IMR-90 (cell line): ENCODE measurements around the gene KCP. TPM values are rescaled to one million over a fixed set of nuclear protein-coding genes. Genes with fewer than 3 reads are reported as not detected.

ENCODE experiments used
- ATAC-seq: fragments of 200-7000 bp; cut with Tn5 transposase; 2 replicates; pipeline ENCODE4 v1.9.1; 2020; ENCODE audit warnings: low read depth, mild to moderate bottlenecking, moderate library complexity
- BruUV-seq: library from RNA; stranded (reverse); fragments of 400-500 nt; replicated peaks from 2 replicates; lab custom pipeline; 2021; lab: Mats Ljungman, UMichigan
- CTCF ChIA-PET: fragments of 300-600 bp; formaldehyde crosslinking; extraction: SDS; loops from one replicate; lab custom pipeline; 2021; ENCODE audit warnings: antibody characterized with exemption; lab: Yijun Ruan, JAX
- POLR2A ChIA-PET: fragments of 300-600 bp; sonication (Branson Sonifier 250); formaldehyde crosslinking; loops from one replicate; lab custom pipeline; 2022; ENCODE audit warnings: antibody characterized with exemption; ENCODE audit not compliant: unreplicated experiment; lab: Charles Lee
- DNase-seq: peaks from one replicate; pipeline ENCODE4 v3.0.0; 2013
- H2AFZ ChIP-seq: replicated peaks from 2 replicates; pipeline ENCODE3; 2013; ENCODE audit warnings: low read length, mild to moderate bottlenecking; ENCODE audit not compliant: poor library complexity
- H2AK5ac ChIP-seq: 2 replicates; pipeline ENCODE4 v1.6.1; 2013; ENCODE audit warnings: low read depth, low read length, inconsistent platforms
- H2AK9ac ChIP-seq: replicated peaks from 2 replicates; pipeline ENCODE3; 2013; ENCODE audit warnings: mild to moderate bottlenecking, low read depth, low read length, moderate library complexity; ENCODE audit not compliant: poor library complexity
- H2BK120ac ChIP-seq: 2 replicates; pipeline ENCODE4 v1.6.1; 2013; ENCODE audit warnings: low read depth, low read length, inconsistent platforms
- H2BK15ac ChIP-seq: 3 replicates; pipeline ENCODE4 v1.6.1; 2013; ENCODE audit warnings: low read depth, low read length, inconsistent platforms
- H2BK20ac ChIP-seq: 2 replicates; pipeline ENCODE4 v1.6.1; 2013; ENCODE audit warnings: low read depth, mild to moderate bottlenecking, inconsistent platforms, low read length, moderate library complexity
- H2BK5ac ChIP-seq: 2 replicates; pipeline ENCODE4 v1.6.1; 2013; ENCODE audit warnings: mild to moderate bottlenecking, low read depth, low read length, inconsistent platforms; ENCODE audit not compliant: poor library complexity, severe bottlenecking
- H3K14ac ChIP-seq: replicated peaks from 2 replicates; pipeline ENCODE4 v1.6.1; 2013; ENCODE audit warnings: low read depth, low read length, inconsistent platforms
- H3K18ac ChIP-seq: 2 replicates; pipeline ENCODE4 v1.6.1; 2013; ENCODE audit warnings: low read depth, low read length, control low read depth
- H3K23ac ChIP-seq: 2 replicates; pipeline ENCODE4 v1.6.1; 2013; ENCODE audit warnings: low read depth, low read length, inconsistent platforms
- H3K27ac ChIP-seq: 2 replicates; pipeline ENCODE4 v1.5.1; 2013; ENCODE audit warnings: mild to moderate bottlenecking, control low read depth, low read length; ENCODE audit not compliant: insufficient read depth
- H3K27me3 ChIP-seq: 2 replicates; pipeline ENCODE4 v1.6.1; 2013; ENCODE audit warnings: low read length; ENCODE audit not compliant: control insufficient read depth, insufficient read depth
- H3K36me3 ChIP-seq: 2 replicates; pipeline ENCODE4 v1.6.1; 2013; ENCODE audit warnings: low read length, mixed read lengths; ENCODE audit not compliant: control insufficient read depth, insufficient read depth
- H3K4ac ChIP-seq: 2 replicates; pipeline ENCODE4 v1.6.1; 2013; ENCODE audit warnings: low read depth, low read length, inconsistent platforms
- H3K4me1 ChIP-seq: 2 replicates; pipeline ENCODE4 v1.6.1; 2013; ENCODE audit warnings: low read length, mixed read lengths; ENCODE audit not compliant: control insufficient read depth, insufficient read depth
- H3K4me2 ChIP-seq: 2 replicates; pipeline ENCODE4 v1.6.1; 2013; ENCODE audit warnings: low read depth, mild to moderate bottlenecking, control low read depth, low read length, moderate library complexity
- H3K4me3 ChIP-seq: 2 replicates; pipeline ENCODE4 v1.5.1; 2013; ENCODE audit warnings: low read depth, mild to moderate bottlenecking, control low read depth, low read length, moderate library complexity; ENCODE audit not compliant: insufficient read depth
- H3K56ac ChIP-seq: 2 replicates; pipeline ENCODE4 v1.6.1; 2013; ENCODE audit warnings: low read length, inconsistent platforms; ENCODE audit not compliant: insufficient read depth; ENCODE audit errors: extremely low read depth
- H3K79me1 ChIP-seq, 2 experiments: 2 replicates each; pipeline ENCODE4 v1.6.1; 2013; ENCODE audit warnings: low read length in 2 of 2, inconsistent platforms in 1 of 2, low read depth in 1 of 2
- H3K9ac ChIP-seq: 2 replicates; pipeline ENCODE4 v1.6.1; 2013; ENCODE audit warnings: low read depth, low read length, control low read depth
- H3K9me1 ChIP-seq: 2 replicates; pipeline ENCODE4 v1.6.1; 2013; ENCODE audit warnings: low read length, inconsistent platforms; ENCODE audit not compliant: insufficient read depth
- H3K9me3 ChIP-seq: 2 replicates; pipeline ENCODE4 v1.6.1; 2013; ENCODE audit warnings: low read length; ENCODE audit not compliant: control insufficient read depth, insufficient read depth
- H4K20me1 ChIP-seq: 2 replicates; pipeline ENCODE4 v1.6.1; 2013; ENCODE audit warnings: low read length, inconsistent platforms; ENCODE audit not compliant: insufficient read depth
- H4K5ac ChIP-seq: 2 replicates; pipeline ENCODE4 v1.6.1; 2013; ENCODE audit warnings: mild to moderate bottlenecking, low read depth, low read length, control low read depth
- H4K8ac ChIP-seq, 2 experiments: 2 replicates each; pipeline ENCODE4 v1.6.1; 2013; ENCODE audit warnings: low read depth in 2 of 2, low read length in 2 of 2, control low read depth in 1 of 2, inconsistent platforms in 1 of 2
- H4K91ac ChIP-seq: 2 replicates; pipeline ENCODE4 v1.6.1; 2013; ENCODE audit warnings: low read depth, low read length, inconsistent platforms; ENCODE audit not compliant: insufficient read depth
- BHLHE40 ChIP-seq: fragments of 150-350 bp; IDR thresholded peaks from 2 replicates; pipeline ENCODE4 v1.6.1; 2016; ENCODE audit warnings: mild to moderate bottlenecking, low read depth, low read length
- ELK1 ChIP-seq: fragments of 150-350 bp; IDR thresholded peaks from 2 replicates; pipeline ENCODE4 v1.6.1; 2016; ENCODE audit warnings: low read depth, mild to moderate bottlenecking, low read length, moderate library complexity, borderline replicate concordance
- FOS ChIP-seq: fragments of 150-350 bp; IDR thresholded peaks from 2 replicates; pipeline ENCODE4 v1.6.1; 2016; ENCODE audit warnings: low read depth, low read length
- MAZ ChIP-seq: IDR thresholded peaks from 2 replicates; pipeline ENCODE4 v1.6.1; 2012; ENCODE audit warnings: low read depth, mild to moderate bottlenecking, low read length, improper control_type of control experiment, moderate library complexity, borderline replicate concordance
- MXI1 ChIP-seq: IDR thresholded peaks from 2 replicates; pipeline ENCODE4 v1.6.1; 2012; ENCODE audit warnings: low read depth, mild to moderate bottlenecking, low read length, moderate library complexity, borderline replicate concordance
- USF2 ChIP-seq: fragments of 150-350 bp; IDR thresholded peaks from 2 replicates; pipeline ENCODE4 v1.6.1; 2017; ENCODE audit warnings: mild to moderate bottlenecking, antibody characterized with exemption, low read length, low read depth
- WGBS, 2 experiments: methylation state at CpG; one replicate each; pipeline versions ENCODE4 v1.1.5 to v1.1.7; 2013; ENCODE audit warnings: missing lambda C conversion rate in 2 of 2; ENCODE audit not compliant: insufficient read length in 1 of 2; ENCODE audit errors: extremely low coverage in 2 of 2; 5-methylcytosine and 5-hydroxymethylcytosine counted together
- dilution Hi-C: fragments of 300-500 bp; cut with HindIII; formaldehyde crosslinking; loops from one replicate; pipeline ENCODE4 v1.14.3; 2018; ENCODE audit warnings: low sequenced_read_pairs; ENCODE audit not compliant: unreplicated experiment
- in situ Hi-C: fragments of 300-500 bp; cut with MboI; formaldehyde crosslinking; loops from 3 replicates; pipeline ENCODE4 v1.14.3; 2019; ENCODE audit warnings: low sequenced_read_pairs, inconsistent platforms, mixed read lengths
- intact Hi-C: fragments of 100-400 bp; cut with micrococcal nuclease; formaldehyde crosslinking; loops from 2 replicates; pipeline ENCODE4 v1.10.0; 2022
- polyA plus RNA-seq, 3 experiments: library from polyadenylated mRNA; depleted of rRNA; stranded (reverse); fragments of >200 nt; gene quantifications; 2 replicates each; pipeline ENCODE4 v1.2.3, GENCODE V29; 2012; ENCODE audit warnings: low replicate concordance in 1 of 3
- total RNA-seq: library from RNA; depleted of rRNA; stranded (reverse); fragments of >200 nt; gene quantifications from 2 replicates; pipeline ENCODE4 v1.2.3, GENCODE V29; 2012

The KCP gene
- total and polyA plus RNA-seq, 2 of the 4 experiments (the other 2 are of a cell fraction): 0.03 TPM; not detected in 1

GRCh38 chr7:128831178-128831993, 79.1 kb downstream of the KCP start:
- no peaks in the 10 kb centered on the region for H3K9me3 ChIP-seq
- peak overlapping the region; percentile 24 to 33; a peak in 2 of 4 replicates for H4K8ac ChIP-seq
- H3K9me1 ChIP-seq: peaks cover 11% of the 10 kb centered on the region
- H2AK9ac ChIP-seq: peak overlapping the region; percentile 97
- DNase-seq (peak; percentile 68), ATAC-seq (peak; percentile 15)
- peak overlapping the region; percentile 87 for H3K23ac ChIP-seq
- no peak overlapping the region for H2BK15ac ChIP-seq
- intact Hi-C loops (loop anchor here (5.0 kb wide), 1 partner anchor 89 kb away; no protein-coding TSS in a partner anchor), in situ Hi-C loops (no loop called here), dilution Hi-C loops (no loop called here)
- H2AK5ac ChIP-seq: peak overlapping the region; percentile 84
- peak; percentile 63; the same call in 1 of the 2 replicates for TF ChIP-seq MXI1
- TF ChIP-seq ELK1: no peak
- TF ChIP-seq BHLHE40: no peak
- TF ChIP-seq USF2: no peak
- TF ChIP-seq FOS: no peak
- peak; percentile 54; the same call in 1 of the 2 replicates for TF ChIP-seq MAZ
- peak overlapping the region; percentile 96 for H3K4ac ChIP-seq
- peak overlapping the region; percentile 24 for H4K5ac ChIP-seq
- peak overlapping the region; percentile 99 for H3K4me3 ChIP-seq
- peak overlapping the region; percentile 95 for H3K27ac ChIP-seq
- H2BK20ac ChIP-seq: no peak overlapping the region
- peaks cover 73% of the 10 kb centered on the region for H4K20me1 ChIP-seq
- peak overlapping the region; percentile 90 for H2BK5ac ChIP-seq
- WGBS, 2 experiments: 1% methylated on average over 16 of the region's 33 CpGs; no CpG with 5 or more reads in 1 of the 2 experiments
- H3K4me1 ChIP-seq: peaks cover 41% of the 10 kb centered on the region
- CTCF ChIA-PET: no interaction called here
- H3K79me1 ChIP-seq: peaks cover 4 to 60% of the 10 kb centered on the region in 2 experiments; a peak in 3 of 4 replicates
- peaks cover 15% of the 10 kb centered on the region for H3K36me3 ChIP-seq
- H3K14ac ChIP-seq: peak overlapping the region; percentile 89
- H4K91ac ChIP-seq: peak overlapping the region; percentile 66; the same call in 1 of the 2 replicates
- H3K9ac ChIP-seq: peak overlapping the region; percentile 87
- peak overlapping the region; percentile 59 for H3K18ac ChIP-seq
- no TSS peak for BruUV-seq
- peak overlapping the region; percentile 54 for H2AFZ ChIP-seq
- H3K56ac ChIP-seq: peak overlapping the region; percentile 62
- H2BK120ac ChIP-seq: peak overlapping the region; percentile 41; the same call in 1 of the 2 replicates
- no peaks in the 10 kb centered on the region for H3K27me3 ChIP-seq
- peak overlapping the region; percentile 95 for H3K4me2 ChIP-seq
- POLR2A ChIA-PET: interaction anchor here (0.6 to 1.9 kb wide), 4 partner anchors 16 to 817 kb away, joined by 3 to 26 read pairs (median 8); no protein-coding TSS in a partner anchor
